GM23338 (cell line): ENCODE data around the gene NEMF. TPM values are rescaled to one million over a fixed set of nuclear protein-coding genes. Genes with fewer than 3 reads are reported as not detected.

Experiments used
- ETS1 ChIP-seq: IDR thresholded peaks from 2 replicates; pipeline ENCODE4 v1.6.1; 2016; ENCODE audit warnings: antibody characterized with exemption
- POLR2AphosphoS5 ChIP-seq: IDR thresholded peaks from 2 replicates; pipeline ENCODE4 v1.6.1; 2016; ENCODE audit warnings: antibody characterized with exemption, low read depth
- STAT1 ChIP-seq: IDR thresholded peaks from one replicate; pipeline ENCODE4 v1.6.1; 2016; ENCODE audit warnings: antibody characterized with exemption; ENCODE audit not compliant: unreplicated experiment
- ZNF114 ChIP-seq: fragments of 250-450 bp; sonication (Bioruptor Pico); IDR thresholded peaks from 2 replicates; pipeline ENCODE4 v1.5.0; 2020; ENCODE audit warnings: mild to moderate bottlenecking, moderate library complexity
- ZNF462 ChIP-seq: fragments of 250-450 bp; sonication (Bioruptor Pico); IDR thresholded peaks from 2 replicates; pipeline ENCODE4 v1.5.0; 2020; ENCODE audit warnings: mild to moderate bottlenecking, moderate library complexity
- polyA plus RNA-seq: library from polyadenylated mRNA; unstranded; fragments of >200 nt; fragmentation: Nextera tagmentation; extraction: Ambion mirVana; gene quantifications from 2 replicates; pipeline ENCODE4 v1.2.1, GENCODE V29; 2016
- total RNA-seq: library from RNA; depleted of rRNA; stranded (reverse); fragments of >200 nt; shearing (Covaris generic); gene quantifications from 2 replicates; pipeline ENCODE4 v1.2.3, GENCODE V29; 2014
- TF ChIP-seq, protein P1 (sequence below): IDR thresholded peaks from one replicate; pipeline ENCODE4 v1.6.1; 2018; ENCODE audit warnings: antibody characterized with exemption; ENCODE audit not compliant: unreplicated experiment

The NEMF gene
- total and polyA plus RNA-seq, 2 experiments from 2014 or later, result 58.4 to 88.1 TPM

GRCh38 chr14:49755378-49755777 is 97.2 kb downstream of the NEMF start (continued):
- TF ChIP-seq ZNF462 (no peak), STAT1 (no peak), POLR2AphosphoS5 (no peak), ETS1 (no peak), ZNF114 (CRISPR knock-in tag) (no peak)
- TF ChIP-seq, protein P1, sequence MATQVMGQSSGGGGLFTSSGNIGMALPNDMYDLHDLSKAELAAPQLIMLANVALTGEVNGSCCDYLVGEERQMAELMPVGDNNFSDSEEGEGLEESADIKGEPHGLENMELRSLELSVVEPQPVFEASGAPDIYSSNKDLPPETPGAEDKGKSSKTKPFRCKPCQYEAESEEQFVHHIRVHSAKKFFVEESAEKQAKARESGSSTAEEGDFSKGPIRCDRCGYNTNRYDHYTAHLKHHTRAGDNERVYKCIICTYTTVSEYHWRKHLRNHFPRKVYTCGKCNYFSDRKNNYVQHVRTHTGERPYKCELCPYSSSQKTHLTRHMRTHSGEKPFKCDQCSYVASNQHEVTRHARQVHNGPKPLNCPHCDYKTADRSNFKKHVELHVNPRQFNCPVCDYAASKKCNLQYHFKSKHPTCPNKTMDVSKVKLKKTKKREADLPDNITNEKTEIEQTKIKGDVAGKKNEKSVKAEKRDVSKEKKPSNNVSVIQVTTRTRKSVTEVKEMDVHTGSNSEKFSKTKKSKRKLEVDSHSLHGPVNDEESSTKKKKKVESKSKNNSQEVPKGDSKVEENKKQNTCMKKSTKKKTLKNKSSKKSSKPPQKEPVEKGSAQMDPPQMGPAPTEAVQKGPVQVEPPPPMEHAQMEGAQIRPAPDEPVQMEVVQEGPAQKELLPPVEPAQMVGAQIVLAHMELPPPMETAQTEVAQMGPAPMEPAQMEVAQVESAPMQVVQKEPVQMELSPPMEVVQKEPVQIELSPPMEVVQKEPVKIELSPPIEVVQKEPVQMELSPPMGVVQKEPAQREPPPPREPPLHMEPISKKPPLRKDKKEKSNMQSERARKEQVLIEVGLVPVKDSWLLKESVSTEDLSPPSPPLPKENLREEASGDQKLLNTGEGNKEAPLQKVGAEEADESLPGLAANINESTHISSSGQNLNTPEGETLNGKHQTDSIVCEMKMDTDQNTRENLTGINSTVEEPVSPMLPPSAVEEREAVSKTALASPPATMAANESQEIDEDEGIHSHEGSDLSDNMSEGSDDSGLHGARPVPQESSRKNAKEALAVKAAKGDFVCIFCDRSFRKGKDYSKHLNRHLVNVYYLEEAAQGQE, result no peak
